OCI-LY7 (cell line): ENCODE data around the gene C11orf52. TPM values are rescaled to one million over a fixed set of nuclear protein-coding genes. Genes with fewer than 3 reads are reported as not detected.
"Not testable (repeated sequence)": the region's sequence is repeated elsewhere in the genome, so short reads cannot be mapped to it uniquely, and the experiment has no call there.

Experiments used
- BruUV-seq: library from RNA; stranded (reverse); fragments of 400-500 nt; replicated peaks from 2 replicates; lab custom pipeline; 2021; lab: Mats Ljungman, UMichigan
- CTCF ChIA-PET: fragments of 300-600 bp; sonication (Branson Sonifier 250); formaldehyde crosslinking; loops from one replicate; lab custom pipeline; 2022; ENCODE audit warnings: antibody characterized with exemption; ENCODE audit not compliant: unreplicated experiment; lab: Charles Lee
- POLR2A ChIA-PET: fragments of 300-600 bp; sonication (Branson Sonifier 250); formaldehyde crosslinking; loops from one replicate; lab custom pipeline; 2022; ENCODE audit warnings: antibody characterized with exemption; lab: Charles Lee
- DNase-seq: peaks from one replicate; pipeline ENCODE4 v3.0.0-alpha.2; 2015; ENCODE audit warnings: low spot score
- H2AFZ ChIP-seq: fragments of 200-600 bp; sonication (generic), shearing (Covaris generic); 2 replicates; pipeline ENCODE4 v1.6.1; 2014; ENCODE audit warnings: mild to moderate bottlenecking, antibody characterized with exemption, low read length, moderate library complexity
- H3K27ac ChIP-seq: fragments of 200-600 bp; sonication (generic); 2 replicates; pipeline ENCODE4 v1.5.1; 2014; ENCODE audit warnings: mixed run types, low read depth, mild to moderate bottlenecking, moderate library complexity, low read length, inconsistent platforms; ENCODE audit not compliant: poor library complexity, severe bottlenecking
- H3K36me3 ChIP-seq: fragments of 200-600 bp; sonication (generic); 2 replicates; pipeline ENCODE4 v1.6.1; 2014; ENCODE audit warnings: mild to moderate bottlenecking, antibody characterized with exemption, low read length, moderate library complexity, mixed read lengths; ENCODE audit not compliant: insufficient read depth
- H3K4me1 ChIP-seq: fragments of 200-600 bp; sonication (generic); 2 replicates; pipeline ENCODE4 v1.5.1; 2014; ENCODE audit warnings: mild to moderate bottlenecking, low read length; ENCODE audit not compliant: insufficient read depth, poor library complexity, severe bottlenecking
- H3K4me2 ChIP-seq: fragments of 200-600 bp; sonication (generic); 2 replicates; pipeline ENCODE4 v1.6.1; 2014; ENCODE audit warnings: mild to moderate bottlenecking, low read length
- H3K4me3 ChIP-seq: fragments of 200-600 bp; sonication (generic); 2 replicates; pipeline ENCODE4 v1.5.1; 2014; ENCODE audit warnings: mild to moderate bottlenecking, low read depth, low read length; ENCODE audit not compliant: poor library complexity, severe bottlenecking
- H3K79me2 ChIP-seq: fragments of 200-600 bp; sonication (generic); 2 replicates; pipeline ENCODE4 v1.6.1; 2016; ENCODE audit warnings: low read depth, mild to moderate bottlenecking, low read length, moderate library complexity, mixed read lengths; ENCODE audit not compliant: insufficient read depth
- H3K9me2 ChIP-seq: fragments of 200-600 bp; sonication (generic); 2 replicates; pipeline ENCODE4 v1.6.1; 2016; ENCODE audit warnings: mild to moderate bottlenecking, low read length, mixed read lengths; ENCODE audit not compliant: insufficient read depth
- H3K9me3 ChIP-seq: fragments of 200-600 bp; sonication (generic); 2 replicates; pipeline ENCODE4 v1.6.1; 2014; ENCODE audit warnings: mild to moderate bottlenecking, mixed run types, low read length, mixed read lengths
- H4K20me1 ChIP-seq: fragments of 200-600 bp; sonication (generic); 2 replicates; pipeline ENCODE4 v1.6.1; 2014; ENCODE audit warnings: mild to moderate bottlenecking, antibody characterized with exemption, low read length, moderate library complexity, mixed read lengths; ENCODE audit not compliant: insufficient read depth
- EZH2phosphoT487 ChIP-seq: fragments of 200-600 bp; sonication (generic); IDR thresholded peaks from 2 replicates; pipeline ENCODE4 v1.6.1; 2018; ENCODE audit warnings: low read depth, borderline replicate concordance, mild to moderate bottlenecking, mixed run types, antibody characterized with exemption, low read length, moderate library complexity, mixed read lengths
- intact Hi-C: fragments of 100-400 bp; cut with micrococcal nuclease; formaldehyde crosslinking; loops from one replicate; pipeline ENCODE4 v1.10.0; 2022; ENCODE audit not compliant: unreplicated experiment
- total RNA-seq, 2 experiments: library from RNA; depleted of rRNA in 1 of 2; stranded (reverse); fragments of >200 nt in 1 of 2; shearing (Covaris generic) in 1 of 2; gene quantifications; 2 replicates each; pipeline ENCODE4 v1.2.3, GENCODE V29; 2014 to 2022
- TF ChIP-seq, protein P1 (sequence below): fragments of 200-600 bp; sonication (generic); conservative IDR thresholded peaks from 2 replicates; pipeline ENCODE4 v1.5.1; 2014; ENCODE audit warnings: mild to moderate bottlenecking, antibody characterized with exemption, low read length, moderate library complexity, mixed read lengths

Gene C11orf52
- total RNA-seq, 2 experiments from 2014 or later = not detected

GRCh38 chr11:111882202-111882601 lies 36.5 kb upstream of the C11orf52 start:
- Histone ChIP-seq H4K20me1 (no peaks in the 10 kb centered on the region), H3K4me2 (no peak overlapping the region), H3K27ac (no peak overlapping the region), H3K4me3 (no peak overlapping the region), H3K4me1 (peaks cover 12% of the 10 kb centered on the region), H3K9me3 (no peaks in the 10 kb centered on the region), H2AFZ (no peak overlapping the region), H3K36me3 (no peaks in the 10 kb centered on the region), H3K9me2 (no peaks in the 10 kb centered on the region), H3K79me2 (peaks cover 3% of the 10 kb centered on the region; the same call in 1 of the 2 replicates)
- no TSS peak for BruUV-seq
- TF ChIP-seq, protein P1, sequence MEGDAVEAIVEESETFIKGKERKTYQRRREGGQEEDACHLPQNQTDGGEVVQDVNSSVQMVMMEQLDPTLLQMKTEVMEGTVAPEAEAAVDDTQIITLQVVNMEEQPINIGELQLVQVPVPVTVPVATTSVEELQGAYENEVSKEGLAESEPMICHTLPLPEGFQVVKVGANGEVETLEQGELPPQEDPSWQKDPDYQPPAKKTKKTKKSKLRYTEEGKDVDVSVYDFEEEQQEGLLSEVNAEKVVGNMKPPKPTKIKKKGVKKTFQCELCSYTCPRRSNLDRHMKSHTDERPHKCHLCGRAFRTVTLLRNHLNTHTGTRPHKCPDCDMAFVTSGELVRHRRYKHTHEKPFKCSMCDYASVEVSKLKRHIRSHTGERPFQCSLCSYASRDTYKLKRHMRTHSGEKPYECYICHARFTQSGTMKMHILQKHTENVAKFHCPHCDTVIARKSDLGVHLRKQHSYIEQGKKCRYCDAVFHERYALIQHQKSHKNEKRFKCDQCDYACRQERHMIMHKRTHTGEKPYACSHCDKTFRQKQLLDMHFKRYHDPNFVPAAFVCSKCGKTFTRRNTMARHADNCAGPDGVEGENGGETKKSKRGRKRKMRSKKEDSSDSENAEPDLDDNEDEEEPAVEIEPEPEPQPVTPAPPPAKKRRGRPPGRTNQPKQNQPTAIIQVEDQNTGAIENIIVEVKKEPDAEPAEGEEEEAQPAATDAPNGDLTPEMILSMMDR = no peak
- TF ChIP-seq EZH2phosphoT487 = no peak
- intact Hi-C loops = no loop called here
- DNase-seq = no peak
- ChIA-PET CTCF (no interaction called here), POLR2A (interaction anchor here (1.0 to 4.2 kb wide), 7 partner anchors 10 to 100 kb away, joined by 3 to 27 read pairs (median 5); partner anchors contain the start of gene ALG9)

DNA sequence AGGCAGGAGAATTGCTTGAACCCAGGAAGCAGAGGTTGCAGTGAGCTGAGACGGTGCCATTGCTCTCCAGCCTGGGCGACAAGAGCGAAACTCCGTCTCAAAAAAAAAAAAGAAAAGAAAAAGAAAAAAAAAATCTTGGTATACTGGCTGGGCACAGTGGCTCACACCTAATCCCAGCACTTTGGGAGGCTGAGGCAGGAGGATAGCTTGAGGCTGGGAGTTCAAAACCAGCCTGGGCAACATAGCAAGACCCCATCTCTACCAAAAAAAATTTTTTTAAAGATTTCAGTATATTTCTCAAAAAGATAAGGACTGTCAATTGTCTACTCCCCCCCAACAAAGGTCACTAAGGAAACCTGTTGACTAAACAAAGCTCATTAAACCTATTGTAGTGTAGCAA lies 33.7 kb upstream of the C11orf52 start:
- CTCF ChIA-PET, H3K9me2 ChIP-seq, H2AFZ ChIP-seq, H3K4me1 ChIP-seq, H3K9me3 ChIP-seq, BruUV-seq, intact Hi-C loops, H3K79me2 ChIP-seq, H3K4me2 ChIP-seq, H4K20me1 ChIP-seq, H3K36me3 ChIP-seq, H3K27ac ChIP-seq, H3K4me3 ChIP-seq, DNase-seq: not testable (repeated sequence)
- POLR2A ChIA-PET = interaction anchor here (1.0 to 1.3 kb wide), 2 partner anchors 23 to 26 kb away, joined by 3 read pairs; no protein-coding TSS in a partner anchor

GRCh38 chr11:111886032-111886431 lies 32.7 kb upstream of the C11orf52 start:
- Histone ChIP-seq H3K27ac (no peak overlapping the region), H2AFZ (no peak overlapping the region), H4K20me1 (no peaks in the 10 kb centered on the region), H3K79me2 (no peaks in the 10 kb centered on the region), H3K9me2 (no peaks in the 10 kb centered on the region), H3K4me1 (no peaks in the 10 kb centered on the region), H3K9me3 (no peaks in the 10 kb centered on the region), H3K4me2 (no peak overlapping the region), H3K36me3 (no peaks in the 10 kb centered on the region), H3K4me3 (no peak overlapping the region)
- POLR2A ChIA-PET = interaction anchor here (0.6 to 1.3 kb wide), 2 partner anchors 22 to 216 kb away, joined by 3 read pairs; no protein-coding TSS in a partner anchor
- TF ChIP-seq, protein P1 = no peak
- no peak for TF ChIP-seq EZH2phosphoT487
- no peak for DNase-seq
- CTCF ChIA-PET = no interaction called here
- intact Hi-C loops = no loop called here
- BruUV-seq = no TSS peak
